ENCODE data around the gene UBR4.
A peak's percentile ranks its signal among the peaks of the same experiment; 100 is the strongest.

Gene UBR4

GRCh38 chr1:19204446-19205266 lies 5.4 kb downstream of the UBR4 start:
- no peak for ATAC-seq
- TF ChIP-seq GLIS3 (CRISPR knock-in tag; IDR thresholded peaks at IDR 0.05) (no peak), TSHZ2 (CRISPR knock-in tag; IDR thresholded peaks at IDR 0.05) (no peak), CREB5 (CRISPR knock-in tag; IDR thresholded peaks at IDR 0.05; ENCODE audit: low read depth) (no peak), SNAI2 (CRISPR knock-in tag; IDR thresholded peaks at IDR 0.05) (no peak), ZNF70 (CRISPR knock-in tag; IDR thresholded peaks at IDR 0.05) (no peak), CSRNP3 (CRISPR knock-in tag; IDR thresholded peaks at IDR 0.05) (no peak), ZFP3 (CRISPR knock-in tag; IDR thresholded peaks at IDR 0.05) (no peak), CSDC2 (CRISPR knock-in tag; IDR thresholded peaks at IDR 0.05) (no peak), POU6F1 (CRISPR knock-in tag; IDR thresholded peaks at IDR 0.05; ENCODE audit: borderline replicate concordance, low read depth) (no peak), ISL1 (CRISPR knock-in tag; IDR thresholded peaks at IDR 0.05) (no peak)

GRCh38 chr1:19203440-19203839 lies 6.6 kb downstream of the UBR4 start:
- TF ChIP-seq PPARA (CRISPR knock-in tag; IDR thresholded peaks at IDR 0.05; ENCODE audit: borderline replicate concordance) (no peak), ARNTL (CRISPR knock-in tag; IDR thresholded peaks at IDR 0.05; ENCODE audit: borderline replicate concordance, low read depth) (no peak), OSR1 (CRISPR knock-in tag; IDR thresholded peaks at IDR 0.05) (no peak), ZNF8 (CRISPR knock-in tag; IDR thresholded peaks at IDR 0.05) (no peak), RARB (CRISPR knock-in tag; IDR thresholded peaks at IDR 0.05) (no peak), TCF4 (CRISPR knock-in tag; IDR thresholded peaks at IDR 0.05; ENCODE audit: borderline replicate concordance) (no peak), ESRRG (CRISPR knock-in tag; IDR thresholded peaks at IDR 0.05) (no peak), ZC3H10 (CRISPR knock-in tag; IDR thresholded peaks at IDR 0.05) (no peak), ZFP30 (CRISPR knock-in tag; IDR thresholded peaks at IDR 0.05) (no peak), TSHZ2 (CRISPR knock-in tag; IDR thresholded peaks at IDR 0.05) (no peak), ZNF70 (CRISPR knock-in tag; IDR thresholded peaks at IDR 0.05) (no peak), PATZ1 (CRISPR knock-in tag; IDR thresholded peaks at IDR 0.05; ENCODE audit: borderline replicate concordance) (no peak), CSRNP3 (CRISPR knock-in tag; IDR thresholded peaks at IDR 0.05) (no peak), ISL1 (CRISPR knock-in tag; IDR thresholded peaks at IDR 0.05) (no peak), ZFP3 (CRISPR knock-in tag; IDR thresholded peaks at IDR 0.05) (no peak)
- peak; percentile 46; the same call in 2 of the 3 replicates for ATAC-seq
